Measurements from ENCODE around the gene APBB1.
"Not testable (repeated sequence)": the region's sequence is repeated elsewhere in the genome, so short reads cannot be mapped to it uniquely, and the experiment has no call there.

The APBB1 gene

DNA sequence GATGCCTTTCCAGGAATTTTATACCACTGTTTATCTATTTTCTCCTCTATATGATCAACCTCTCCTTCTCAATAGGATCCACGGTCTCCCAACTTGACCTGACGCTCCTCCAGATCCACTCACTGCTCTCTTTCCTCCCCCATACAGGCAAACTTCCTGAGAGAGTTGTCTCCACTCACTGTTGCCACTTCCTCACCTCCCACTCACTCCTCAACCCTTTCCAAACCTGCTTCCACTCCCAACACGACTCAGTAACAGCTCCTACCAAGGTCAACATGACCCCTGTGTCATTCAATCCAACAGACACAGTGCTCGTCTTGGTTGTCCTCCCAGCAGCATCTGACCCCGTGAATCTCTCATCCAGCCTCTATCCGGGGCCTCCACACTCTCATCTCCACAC lies 3.1 kb downstream of the APBB1 start:
- no peak for DNase-seq

DNA sequence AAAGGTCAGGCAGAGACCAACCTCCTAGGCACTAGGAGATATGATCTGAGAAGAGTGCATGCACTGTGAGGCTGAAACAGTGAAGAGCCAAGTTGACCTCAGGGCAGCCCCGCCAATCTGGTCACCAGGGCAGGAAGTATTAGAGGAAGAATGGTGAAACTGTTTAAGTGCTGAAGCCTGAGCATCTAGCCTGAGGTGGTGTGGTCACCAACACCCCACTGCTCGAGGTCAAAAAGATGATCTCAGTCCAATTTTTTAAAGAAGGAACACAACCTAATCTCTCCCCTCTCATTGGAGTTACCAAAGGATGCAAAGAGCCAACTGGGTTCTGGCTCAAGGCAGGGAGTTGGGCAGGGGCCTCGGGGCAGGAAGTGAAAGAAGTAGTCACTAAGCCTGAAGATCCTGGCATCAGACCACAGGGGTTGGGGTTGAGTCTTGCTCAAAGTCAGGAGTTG lies 4.0 kb downstream of the APBB1 start:
- DNase-seq: no peak

DNA sequence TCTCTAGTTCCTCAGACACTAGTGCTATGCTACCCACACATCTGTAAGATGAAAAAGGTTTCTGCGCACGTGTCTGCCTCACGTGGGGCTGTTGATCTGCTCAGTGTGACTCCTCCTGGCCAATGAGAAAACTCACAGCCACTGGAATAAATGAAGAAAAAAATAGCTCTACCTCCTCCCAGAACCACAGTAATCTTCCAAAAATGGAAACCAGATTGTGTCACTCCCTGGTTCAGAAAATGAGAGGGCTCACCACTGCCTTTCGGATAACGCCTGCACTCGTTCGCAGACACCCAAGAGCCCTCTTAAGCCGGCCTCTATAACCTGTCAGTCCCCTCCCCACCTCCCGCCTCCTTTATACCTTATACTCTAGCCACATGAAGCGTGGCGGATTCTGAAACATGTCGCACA lies 5.1 kb downstream of the APBB1 start:
- DNase-seq: no peak

DNA sequence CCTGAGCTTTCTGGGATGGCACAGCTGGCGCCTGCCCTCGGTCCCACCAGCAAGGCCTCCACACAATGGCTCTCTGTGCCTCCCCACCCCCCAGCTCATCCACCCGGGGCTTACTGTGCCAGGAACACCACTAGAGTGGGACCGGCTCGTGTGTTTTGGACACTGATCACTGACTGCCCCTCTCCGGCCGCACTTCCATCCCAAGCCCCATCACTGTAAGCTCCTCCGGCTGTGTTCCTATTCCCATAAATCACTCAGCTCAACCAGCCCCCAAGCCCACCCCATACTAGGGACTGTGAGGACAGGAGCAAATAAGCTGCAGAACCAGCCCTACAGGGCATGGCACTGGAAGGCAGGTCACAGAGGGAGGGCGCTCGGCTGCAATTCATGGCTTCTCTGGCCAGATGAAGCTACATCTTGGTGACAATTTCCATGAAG lies 7.3 kb downstream of the APBB1 start:
- no peak for DNase-seq

DNA sequence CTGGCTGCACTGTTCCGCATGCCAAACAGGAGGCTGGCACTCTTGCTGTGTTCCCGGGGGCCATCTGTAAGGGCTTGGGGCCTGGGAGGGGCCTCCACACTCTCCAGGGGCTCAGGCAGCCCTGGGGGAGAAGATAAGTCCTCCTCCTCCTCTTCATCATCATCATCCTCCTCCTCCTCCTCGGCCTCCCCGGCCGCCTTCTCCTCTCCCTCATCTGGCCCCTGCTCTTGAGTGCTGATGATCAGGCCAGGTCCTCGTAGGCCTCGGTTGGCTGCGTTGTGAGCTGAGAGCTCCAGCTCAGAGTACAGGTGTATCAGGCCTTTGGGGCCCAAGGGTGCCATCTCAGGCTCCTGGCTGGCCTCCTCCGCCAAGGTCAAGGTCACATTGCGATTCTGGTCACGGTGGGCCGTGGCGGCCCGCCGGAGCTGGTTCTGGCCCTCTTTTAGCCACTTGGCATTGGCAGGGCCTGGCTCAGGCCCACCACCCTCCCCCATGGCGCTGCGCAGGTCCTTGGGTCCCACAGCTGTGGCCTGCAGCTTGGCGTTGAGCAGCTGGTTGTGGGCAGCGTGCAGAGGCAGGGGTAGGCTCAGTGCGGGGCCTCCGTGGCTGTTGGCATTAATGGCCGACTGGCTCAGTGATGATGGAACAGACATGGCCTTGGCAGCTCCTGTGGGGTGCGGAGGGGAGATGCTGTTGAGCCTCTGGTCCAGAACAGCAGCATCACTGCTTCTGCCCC lies 8.0 kb downstream of the APBB1 start:
- DNase-seq: no peak

DNA sequence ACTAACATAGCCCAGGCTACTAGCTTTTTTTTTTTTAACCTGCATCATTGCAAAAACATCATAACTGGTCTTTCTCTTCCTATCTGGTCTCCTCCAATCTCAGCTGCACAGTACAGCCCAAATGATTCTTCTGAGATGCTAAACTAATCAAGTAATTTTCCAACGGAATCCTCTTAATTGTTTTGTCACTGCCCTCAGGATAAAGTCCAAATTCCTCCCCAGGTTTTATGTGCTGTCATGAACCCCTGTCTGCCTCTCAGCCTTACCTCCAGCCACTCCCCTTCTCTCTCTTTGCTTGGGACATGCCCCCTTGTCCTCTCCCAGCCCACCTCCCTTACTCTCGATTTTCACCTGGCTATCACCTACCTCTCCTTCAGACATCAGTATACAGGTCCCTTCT lies 12.5 kb downstream of the APBB1 start:
- no peak for DNase-seq

DNA sequence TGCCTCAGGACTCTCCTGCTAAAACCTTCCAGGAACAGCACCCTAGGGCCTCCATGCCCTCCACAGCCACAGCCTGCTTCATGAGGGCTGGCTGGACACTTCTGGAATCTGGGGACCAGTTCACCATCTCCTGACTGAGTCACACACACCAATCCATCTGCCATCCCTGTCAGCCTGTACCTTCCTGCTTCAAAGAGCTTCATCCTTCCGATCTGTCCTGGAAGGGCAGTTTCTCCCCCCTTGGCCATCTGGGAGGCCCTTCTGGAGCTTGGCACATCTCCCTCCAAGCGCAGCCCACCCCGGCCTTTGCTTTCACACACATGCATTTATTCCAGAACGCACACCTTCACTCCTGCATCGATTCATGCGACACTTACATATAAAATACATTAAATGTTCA lies 13.0 kb downstream of the APBB1 start:
- DNase-seq: no peak

DNA sequence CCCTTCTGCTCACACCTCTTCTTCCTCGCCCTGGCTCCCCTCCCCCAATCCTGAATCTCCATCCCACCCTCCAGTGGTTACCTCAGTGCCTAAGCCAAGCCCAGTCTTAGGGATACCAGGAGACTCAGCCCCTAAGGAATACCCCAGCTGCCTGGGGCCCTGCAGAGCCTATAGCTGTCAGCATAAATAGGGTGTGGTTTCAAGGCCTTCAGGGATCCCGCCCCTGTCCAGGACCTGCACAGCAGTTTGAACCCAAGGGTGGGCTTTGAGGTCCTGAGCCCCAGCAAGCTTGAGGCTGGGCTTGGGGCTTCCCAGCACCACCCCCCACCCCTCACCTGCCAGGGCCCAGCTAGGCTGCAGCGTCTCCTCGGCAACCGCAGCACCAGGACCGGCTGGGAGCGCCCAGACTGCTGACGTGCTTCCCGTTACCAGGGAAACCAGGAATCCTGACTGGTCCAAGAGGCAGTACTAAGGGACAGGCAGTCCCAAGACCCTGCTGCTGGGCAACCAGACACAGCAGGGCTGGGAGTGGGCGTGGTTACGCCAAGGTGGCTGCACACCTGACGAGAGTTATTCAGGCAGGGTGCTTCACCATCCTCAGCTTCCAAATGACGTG lies 13.7 kb downstream of the APBB1 start:
- DNase-seq: peak; percentile 89

DNA sequence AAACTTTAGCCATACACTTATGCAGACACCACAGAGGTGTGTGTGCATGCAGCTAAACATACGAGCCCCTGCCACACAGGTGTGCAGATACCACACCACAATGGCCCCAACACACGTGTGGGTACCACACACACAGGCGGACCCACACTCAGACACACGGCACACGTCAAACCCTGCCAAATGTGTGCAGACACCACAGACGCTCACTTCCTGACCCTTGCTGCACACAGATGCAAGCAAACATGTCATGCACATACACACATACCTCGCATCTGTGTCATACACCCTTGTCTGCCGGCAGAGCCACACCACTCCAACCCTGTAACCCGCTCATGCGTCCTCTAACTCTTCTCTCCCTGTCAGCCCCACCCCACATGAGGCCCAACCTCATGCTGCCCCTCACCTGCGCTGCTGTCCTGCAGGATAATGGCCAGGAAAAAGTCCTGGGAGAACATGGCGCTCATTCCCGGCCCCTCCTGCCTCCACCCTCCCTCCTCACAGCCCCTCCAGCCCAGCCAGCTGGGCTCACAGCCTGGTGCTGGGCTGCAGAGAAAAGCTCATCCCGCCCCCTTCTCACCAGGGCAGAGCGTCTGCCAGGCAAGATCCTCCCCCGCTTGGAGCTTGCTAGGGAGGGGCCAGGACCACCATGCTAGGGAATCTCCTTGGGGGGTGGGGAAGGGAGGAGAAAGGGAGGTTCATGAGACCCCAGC lies 14.4 kb downstream of the APBB1 start:
- no peak for DNase-seq

DNA sequence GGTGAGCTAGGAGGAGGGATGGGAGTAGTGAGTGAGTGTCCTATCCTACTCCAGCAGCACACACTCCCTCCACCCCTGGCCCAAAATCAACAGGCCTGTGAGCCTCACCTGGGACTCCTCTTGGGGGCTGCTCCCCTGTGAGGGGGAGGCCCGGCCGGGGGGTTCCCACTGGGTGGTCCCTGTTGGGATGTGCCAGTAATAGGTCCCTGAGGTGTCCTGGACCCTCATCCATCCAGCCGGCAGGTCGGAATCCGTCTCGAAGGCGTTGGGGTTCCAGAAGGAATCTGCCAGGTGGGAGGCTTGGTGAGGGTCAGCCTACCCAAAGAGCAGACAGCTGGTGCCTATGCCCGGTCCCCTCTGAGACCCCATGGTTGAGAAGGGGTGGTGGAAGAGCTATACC lies 15.4 kb downstream of the APBB1 start:
- DNase-seq: no peak

DNA sequence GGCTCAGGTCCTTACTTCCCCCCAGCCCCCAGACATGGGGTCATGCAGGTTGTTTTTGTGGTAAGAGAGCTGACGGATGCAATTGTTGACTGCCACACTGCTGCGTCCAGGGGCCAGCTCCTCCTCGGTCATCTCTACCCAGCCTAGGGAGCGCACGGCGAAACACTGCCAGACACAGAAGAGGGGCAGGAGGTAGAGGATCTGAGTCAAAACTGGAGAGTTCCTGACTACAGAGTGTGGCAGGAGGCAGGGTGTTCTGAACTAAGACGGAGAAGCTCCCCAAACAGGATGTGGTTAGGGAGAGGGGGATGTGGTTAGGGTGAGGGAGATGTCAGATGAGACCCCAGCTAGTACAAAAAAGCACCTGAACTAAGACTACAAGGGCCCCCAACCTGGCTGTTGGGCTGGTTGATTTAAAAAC lies 16.3 kb downstream of the APBB1 start:
- no peak for DNase-seq

DNA sequence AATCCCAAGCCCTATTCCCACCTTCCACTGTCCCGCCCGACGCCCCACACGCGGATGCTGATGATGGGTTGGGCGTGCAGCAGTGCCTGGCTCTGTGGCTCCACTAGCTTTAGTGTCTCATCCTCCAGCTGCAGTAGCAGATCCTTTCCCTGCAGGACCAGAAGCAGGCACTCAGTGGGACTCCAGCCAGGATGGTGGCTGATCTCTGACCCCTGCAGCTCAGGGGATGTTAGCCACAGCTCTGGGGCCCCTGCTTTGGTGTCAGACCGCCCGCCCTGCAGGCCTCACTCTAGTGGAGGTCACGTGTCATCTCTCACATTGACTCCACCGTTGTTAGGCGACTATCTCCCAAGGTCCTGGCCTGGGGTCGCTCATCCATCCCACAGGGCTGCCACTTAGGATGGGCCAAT lies 16.8 kb downstream of the APBB1 start:
- no peak for DNase-seq

DNA sequence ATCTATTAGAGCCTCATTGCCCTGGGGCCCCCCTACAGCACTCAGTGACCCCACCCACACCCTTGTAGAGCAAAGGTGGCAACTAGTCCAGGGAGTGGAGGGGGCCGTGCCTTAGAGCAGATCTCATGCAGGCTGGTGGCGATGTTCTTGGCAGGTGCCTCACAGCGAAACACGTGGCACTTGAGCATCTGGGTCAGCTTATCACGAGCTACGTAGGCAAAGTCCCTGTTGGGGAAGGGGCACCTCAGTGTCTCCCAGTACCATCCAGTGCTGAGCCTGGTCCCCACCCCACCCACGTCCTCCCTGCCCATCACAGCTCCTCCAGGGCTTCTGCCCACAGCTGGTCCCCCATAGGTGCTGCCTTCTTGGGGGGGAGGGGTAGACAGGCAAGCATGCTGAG lies 17.4 kb downstream of the APBB1 start:
- DNase-seq: no peak

DNA sequence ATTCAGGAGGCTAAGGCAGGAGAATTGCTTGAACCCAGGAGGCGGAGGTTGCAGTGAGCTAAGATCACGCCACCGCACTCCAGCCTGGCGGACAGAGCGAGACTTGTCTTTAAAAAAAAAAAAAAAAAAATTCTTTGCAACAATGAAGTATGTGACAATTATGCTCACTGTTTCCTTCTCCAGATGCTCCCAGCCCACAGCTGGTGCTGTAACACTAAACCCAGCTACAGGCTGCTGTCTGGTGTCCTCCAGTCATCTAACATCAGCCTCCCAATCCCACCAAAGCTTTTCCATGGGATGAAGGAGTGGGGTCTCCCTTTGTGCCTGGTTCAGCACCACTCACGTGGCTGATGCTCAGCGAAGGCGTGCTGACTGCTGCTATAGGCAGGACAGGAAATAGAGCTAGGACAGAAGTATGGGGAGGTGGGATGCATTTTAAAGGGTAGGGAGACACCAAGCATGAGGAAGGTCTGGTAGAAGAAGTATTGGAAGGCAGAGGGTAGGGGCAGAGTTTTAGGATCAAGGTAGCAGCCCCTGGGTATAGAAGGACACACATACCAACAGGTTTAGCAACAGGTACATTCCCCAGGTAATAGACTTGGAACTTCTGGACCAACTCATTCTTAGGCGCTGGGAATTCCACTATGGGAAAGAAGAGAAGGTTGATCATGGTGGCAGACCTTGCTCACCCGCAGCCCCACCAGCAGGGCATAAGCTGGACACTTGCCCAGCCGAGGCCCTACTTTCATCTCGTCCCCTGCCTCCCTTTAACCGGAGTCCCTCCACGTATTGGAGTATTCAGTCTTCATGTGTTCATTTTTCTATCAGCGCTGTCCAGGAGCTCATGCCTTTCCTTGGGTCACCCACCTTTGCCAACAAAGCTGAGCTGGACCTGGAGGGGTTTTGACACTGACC lies 18.2 kb downstream of the APBB1 start:
- no peak for DNase-seq

DNA sequence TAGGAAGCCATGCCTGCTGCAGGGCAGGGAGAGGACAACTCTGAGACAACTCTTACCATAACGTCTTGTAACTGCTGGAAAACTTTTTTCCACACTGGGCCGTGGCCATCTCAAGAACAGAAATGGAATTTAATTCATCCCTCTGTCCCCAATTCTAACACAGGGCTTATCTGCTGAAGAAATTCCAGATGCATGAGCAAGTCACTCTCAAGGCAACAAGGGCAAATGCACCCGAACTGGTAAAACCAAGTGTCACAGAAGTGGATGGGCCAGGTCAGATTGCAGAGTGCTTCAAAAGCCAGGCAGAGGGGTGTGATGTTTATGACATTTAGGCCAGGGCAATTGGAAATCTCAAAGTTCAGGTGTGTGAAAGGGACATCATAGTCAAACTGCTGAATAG lies 21.3 kb downstream of the APBB1 start:
- no peak for DNase-seq

DNA sequence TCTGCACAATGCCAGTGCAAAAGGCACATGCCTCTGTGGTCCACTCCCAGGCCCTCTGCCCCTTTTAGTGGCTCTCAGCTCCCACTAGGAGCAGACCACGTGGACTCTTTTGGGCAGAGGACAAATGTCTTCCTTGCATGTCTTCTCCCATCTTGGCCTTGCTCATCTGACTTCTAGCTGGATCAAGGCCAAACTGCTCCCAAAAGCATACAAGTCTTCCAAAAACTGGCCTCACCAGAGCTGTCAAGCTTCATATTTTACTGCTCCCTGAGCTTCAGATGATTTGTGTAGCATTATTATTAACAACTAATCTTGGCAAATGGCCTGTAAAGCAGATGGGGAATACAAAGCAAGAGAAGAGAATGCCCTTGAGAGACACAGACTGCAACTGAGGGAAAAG lies 21.7 kb downstream of the APBB1 start:
- DNase-seq: no peak

DNA sequence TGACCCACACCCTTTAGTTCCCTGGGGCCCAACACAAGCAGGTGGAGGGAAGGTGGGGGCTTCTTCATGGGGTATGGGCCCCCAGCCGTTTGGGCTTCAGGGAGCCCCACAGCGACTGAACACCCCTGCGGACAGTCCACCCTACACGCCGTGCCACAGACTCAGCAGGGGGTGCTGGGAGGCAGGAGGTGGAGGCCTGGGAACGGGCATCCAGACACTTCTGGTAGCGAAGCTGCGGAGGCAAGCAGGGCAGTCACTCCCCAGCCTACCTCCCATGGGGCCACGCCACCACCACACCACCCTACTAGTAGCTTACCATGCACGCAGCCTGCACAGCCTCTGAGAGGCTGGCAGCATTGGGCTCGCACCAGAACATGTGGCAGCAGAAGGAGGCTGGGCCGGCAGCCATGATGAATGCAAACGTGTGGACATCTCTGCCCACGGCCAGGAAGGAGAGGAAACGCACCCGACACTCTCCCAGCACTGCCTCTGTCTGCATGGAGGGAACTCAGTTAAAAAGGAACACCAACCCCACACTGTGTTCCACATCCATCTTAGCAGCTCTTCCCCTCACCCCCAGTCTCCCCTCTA lies 23.3 kb downstream of the APBB1 start:
- DNase-seq: no peak

DNA sequence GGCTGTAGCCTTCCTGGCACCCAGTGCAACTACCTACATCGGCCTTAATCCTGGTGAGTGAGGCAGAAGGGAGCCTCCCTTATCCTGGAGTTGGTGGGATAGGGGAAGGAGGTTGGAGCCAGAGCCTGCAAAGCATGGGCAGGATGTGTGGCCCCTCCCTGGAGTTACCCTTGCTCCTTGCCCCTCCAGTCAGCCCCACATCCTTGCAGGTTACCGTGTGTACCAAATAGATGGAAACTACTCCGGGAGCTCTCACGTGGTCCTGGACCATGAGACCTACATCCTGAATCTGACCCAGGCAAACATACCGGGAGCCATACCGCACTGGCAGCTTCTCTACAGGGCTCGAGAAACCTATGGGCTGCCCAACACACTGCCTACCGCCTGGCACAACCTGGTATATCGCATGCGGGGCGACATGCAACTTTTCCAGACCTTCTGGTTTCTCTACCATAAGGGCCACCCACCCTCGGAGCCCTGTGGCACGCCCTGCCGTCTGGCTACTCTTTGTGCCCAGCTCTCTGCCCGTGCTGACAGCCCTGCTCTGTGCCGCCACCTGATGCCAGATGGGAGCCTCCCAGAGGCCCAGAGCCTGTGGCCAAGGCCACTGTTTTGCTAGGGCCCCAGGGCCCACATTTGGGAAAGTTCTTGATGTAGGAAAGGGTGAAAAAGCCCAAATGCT lies 24.8 kb downstream of the APBB1 start:
- DNase-seq: no peak

DNA sequence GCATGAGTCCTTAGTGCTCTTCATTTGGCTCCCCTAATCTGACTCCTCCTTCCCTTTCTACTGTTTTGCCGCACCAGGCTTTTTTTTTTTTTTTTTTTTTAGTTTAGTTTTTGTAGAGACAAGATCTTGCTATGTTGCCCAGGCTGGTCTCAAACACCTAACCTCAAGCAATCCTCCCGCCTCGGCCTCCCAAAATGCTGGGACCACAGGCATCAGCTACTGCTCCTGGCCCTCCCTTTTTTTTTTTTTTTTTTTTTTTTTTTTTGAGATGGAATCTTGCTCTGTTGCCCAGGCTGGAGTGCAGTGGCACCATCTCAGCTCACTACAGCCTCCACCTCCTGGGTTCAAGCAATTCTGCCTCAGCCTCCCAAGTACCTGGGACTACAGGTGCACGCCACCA lies 26.6 kb downstream of the APBB1 start:
- DNase-seq: not testable (repeated sequence)

DNA sequence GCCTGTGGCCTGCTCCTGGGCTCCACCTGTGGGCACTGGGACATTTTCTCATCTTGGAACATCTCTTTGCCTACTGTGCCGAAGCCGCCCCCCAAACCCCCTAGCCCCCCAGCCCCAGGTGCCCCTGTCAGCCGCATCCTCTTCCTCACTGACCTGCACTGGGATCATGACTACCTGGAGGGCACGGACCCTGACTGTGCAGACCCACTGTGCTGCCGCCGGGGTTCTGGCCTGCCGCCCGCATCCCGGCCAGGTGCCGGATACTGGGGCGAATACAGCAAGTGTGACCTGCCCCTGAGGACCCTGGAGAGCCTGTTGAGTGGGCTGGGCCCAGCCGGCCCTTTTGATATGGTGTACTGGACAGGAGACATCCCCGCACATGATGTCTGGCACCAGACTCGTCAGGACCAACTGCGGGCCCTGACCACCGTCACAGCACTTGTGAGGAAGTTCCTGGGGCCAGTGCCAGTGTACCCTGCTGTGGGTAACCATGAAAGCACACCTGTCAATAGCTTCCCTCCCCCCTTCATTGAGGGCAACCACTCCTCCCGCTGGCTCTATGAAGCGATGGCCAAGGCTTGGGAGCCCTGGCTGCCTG lies 27.3 kb downstream of the APBB1 start:
- no peak for DNase-seq

DNA sequence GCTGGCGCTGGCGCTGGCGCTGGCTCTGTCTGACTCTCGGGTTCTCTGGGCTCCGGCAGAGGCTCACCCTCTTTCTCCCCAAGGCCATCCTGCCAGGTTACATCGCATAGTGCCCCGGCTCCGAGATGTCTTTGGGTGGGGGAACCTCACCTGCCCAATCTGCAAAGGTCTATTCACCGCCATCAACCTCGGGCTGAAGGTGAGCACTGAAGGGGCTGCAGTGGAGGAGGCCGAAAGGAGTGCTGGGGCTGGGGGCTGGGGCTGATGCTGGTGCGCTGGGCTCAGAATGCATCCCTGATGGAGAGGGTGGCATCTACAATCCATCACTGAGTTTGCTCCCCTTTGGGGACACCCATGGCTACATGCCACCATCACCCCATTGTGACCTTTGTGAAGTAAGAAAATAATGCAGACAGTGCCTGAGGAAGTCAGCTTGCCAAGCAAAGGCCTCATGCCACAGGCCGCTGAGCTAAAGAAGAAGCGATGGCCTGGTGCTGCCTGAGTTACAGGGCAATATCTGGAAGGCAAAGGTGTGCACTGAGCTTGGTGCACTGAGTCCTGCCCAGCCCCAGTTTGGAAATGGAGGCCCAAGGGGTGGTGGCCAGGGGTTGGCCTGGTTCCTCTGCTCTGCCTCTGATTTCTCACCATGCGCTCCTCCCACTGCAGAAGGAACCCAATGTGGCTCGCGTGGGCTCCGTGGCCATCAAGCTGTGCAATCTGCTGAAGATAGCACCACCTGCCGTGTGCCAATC lies 28.0 kb downstream of the APBB1 start:
- no peak for DNase-seq

All from NCI-H146 (cell line).